Osteocyte (in vitro differentiated cells): ENCODE results near the gene GSTM3. TPM values are rescaled to one million over a fixed set of nuclear protein-coding genes. Genes with fewer than 3 reads are reported as not detected.
"Not testable (repeated sequence)": the region's sequence is repeated elsewhere in the genome, so short reads cannot be mapped to it uniquely, and the experiment has no call there.

ENCODE experiments used
- DNase-seq: peaks from one replicate; pipeline ENCODE4 v3.0.0; 2021; ENCODE audit warnings: mixed read lengths; ENCODE audit not compliant: unreplicated experiment; ENCODE audit errors: extremely low spot score
- H3K27ac Mint-ChIP-seq: one replicate; pipeline ENCODE4 v1.8.0; 2021; ENCODE audit warnings: mild to moderate bottlenecking, mixed read lengths; ENCODE audit not compliant: unreplicated experiment
- H3K27me3 Mint-ChIP-seq: one replicate; pipeline ENCODE4 v1.8.0; 2021; ENCODE audit warnings: mixed read lengths; ENCODE audit not compliant: unreplicated experiment
- H3K36me3 Mint-ChIP-seq: one replicate; pipeline ENCODE4 v1.8.0; 2021; ENCODE audit warnings: mixed read lengths; ENCODE audit not compliant: unreplicated experiment
- H3K4me1 Mint-ChIP-seq: one replicate; pipeline ENCODE4 v1.8.0; 2021; ENCODE audit warnings: mixed read lengths; ENCODE audit not compliant: unreplicated experiment
- H3K4me3 Mint-ChIP-seq: one replicate; pipeline ENCODE4 v1.8.0; 2021; ENCODE audit warnings: mild to moderate bottlenecking, moderate library complexity, mixed read lengths; ENCODE audit not compliant: unreplicated experiment
- H3K9me3 Mint-ChIP-seq: one replicate; pipeline ENCODE4 v1.8.0; 2021; ENCODE audit warnings: mixed read lengths; ENCODE audit not compliant: unreplicated experiment
- total RNA-seq: library from RNA; stranded (reverse); gene quantifications from 2 replicates; pipeline ENCODE4 v1.2.1, GENCODE V29; 2021
- TF ChIP-seq, protein P1 (sequence below): fragments of 200-600 bp; sonication (generic); IDR thresholded peaks from 2 replicates; pipeline ENCODE4 v1.5.0; 2021; ENCODE audit warnings: antibody characterized with exemption, mild to moderate bottlenecking, moderate library complexity

Gene GSTM3
- total RNA-seq, 1 donor from 2014 or later = 41.4 TPM

- H3K9me3 Mint-ChIP-seq = no peaks in the 10 kb centered on the region
- no peak for DNase-seq
- no peaks in the 10 kb centered on the region for H3K27me3 Mint-ChIP-seq
- TF ChIP-seq, protein P1, sequence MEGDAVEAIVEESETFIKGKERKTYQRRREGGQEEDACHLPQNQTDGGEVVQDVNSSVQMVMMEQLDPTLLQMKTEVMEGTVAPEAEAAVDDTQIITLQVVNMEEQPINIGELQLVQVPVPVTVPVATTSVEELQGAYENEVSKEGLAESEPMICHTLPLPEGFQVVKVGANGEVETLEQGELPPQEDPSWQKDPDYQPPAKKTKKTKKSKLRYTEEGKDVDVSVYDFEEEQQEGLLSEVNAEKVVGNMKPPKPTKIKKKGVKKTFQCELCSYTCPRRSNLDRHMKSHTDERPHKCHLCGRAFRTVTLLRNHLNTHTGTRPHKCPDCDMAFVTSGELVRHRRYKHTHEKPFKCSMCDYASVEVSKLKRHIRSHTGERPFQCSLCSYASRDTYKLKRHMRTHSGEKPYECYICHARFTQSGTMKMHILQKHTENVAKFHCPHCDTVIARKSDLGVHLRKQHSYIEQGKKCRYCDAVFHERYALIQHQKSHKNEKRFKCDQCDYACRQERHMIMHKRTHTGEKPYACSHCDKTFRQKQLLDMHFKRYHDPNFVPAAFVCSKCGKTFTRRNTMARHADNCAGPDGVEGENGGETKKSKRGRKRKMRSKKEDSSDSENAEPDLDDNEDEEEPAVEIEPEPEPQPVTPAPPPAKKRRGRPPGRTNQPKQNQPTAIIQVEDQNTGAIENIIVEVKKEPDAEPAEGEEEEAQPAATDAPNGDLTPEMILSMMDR = no peak
- no peaks in the 10 kb centered on the region for H3K36me3 Mint-ChIP-seq
- H3K4me1 Mint-ChIP-seq = no peaks in the 10 kb centered on the region
- no peak overlapping the region for H3K4me3 Mint-ChIP-seq
- no peak overlapping the region for H3K27ac Mint-ChIP-seq
Measured at GRCh38 chr1:109691759-109692158, 49.1 kb downstream of the GSTM3 start.

- TF ChIP-seq, protein P1 = no peak
- Mint-ChIP-seq H3K27ac (no peak overlapping the region), H3K9me3 (no peaks in the 10 kb centered on the region), H3K4me3 (no peak overlapping the region), H3K4me1 (no peaks in the 10 kb centered on the region), H3K27me3 (no peaks in the 10 kb centered on the region), H3K36me3 (no peaks in the 10 kb centered on the region)
- DNase-seq = no peak
Measured at GRCh38 chr1:109689844-109690405, 50.9 kb downstream of the GSTM3 start.

GRCh38 chr1:109687641-109688499 is 53.0 kb downstream of the GSTM3 start, which contains the start of gene GSTM1:
GSTM1 (plus strand) TSS chr1:109687817; CDS start chr1:109687874, 57 bp downstream.
- peak within 1 kb of the TSS; percentile 78 for H3K27ac Mint-ChIP-seq

DNA sequence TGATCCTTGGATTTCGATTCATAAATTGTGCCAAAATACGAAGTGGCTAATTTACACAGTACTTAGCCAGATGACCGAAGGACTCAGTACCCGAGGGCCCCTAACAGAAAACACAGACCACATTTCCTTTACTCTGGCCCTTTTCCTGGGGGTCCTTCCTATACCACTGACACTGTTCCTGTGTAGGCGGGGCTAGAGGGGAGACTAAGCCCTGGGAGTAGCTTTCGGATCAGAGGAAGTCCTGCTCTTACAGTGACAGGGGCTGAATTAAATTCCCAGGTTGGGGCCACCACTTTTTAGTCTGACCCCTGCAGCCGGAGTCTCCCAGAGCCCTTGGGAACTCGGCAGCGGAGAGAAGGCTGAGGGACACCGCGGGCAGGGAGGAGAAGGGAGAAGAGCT is 53.7 kb downstream of the GSTM3 start:
- Mint-ChIP-seq H3K4me3 (peak overlapping the region; percentile 58), H3K27ac (peak overlapping the region; percentile 78)
- not testable (repeated sequence) for H3K9me3 Mint-ChIP-seq, H3K36me3 Mint-ChIP-seq, H3K4me1 Mint-ChIP-seq, H3K27me3 Mint-ChIP-seq, DNase-seq

More at GRCh38 chr1:109687641-109688499, 53.0 kb downstream of the GSTM3 start, which contains the start of gene GSTM1:
- H3K36me3 Mint-ChIP-seq = no peaks in the 10 kb centered on the region
- H3K27me3 Mint-ChIP-seq = no peaks in the 10 kb centered on the region
- H3K4me3 Mint-ChIP-seq = peak within 1 kb of the TSS; percentile 61
- H3K4me1 Mint-ChIP-seq = no peaks in the 10 kb centered on the region
- H3K9me3 Mint-ChIP-seq = no peaks in the 10 kb centered on the region
- no peak for DNase-seq
- TF ChIP-seq, protein P1 = peak; percentile 23

GRCh38 chr1:109685890-109686289 is 54.9 kb downstream of the GSTM3 start:
- H3K4me3 Mint-ChIP-seq, H3K27ac Mint-ChIP-seq, H3K27me3 Mint-ChIP-seq, H3K9me3 Mint-ChIP-seq, H3K4me1 Mint-ChIP-seq, H3K36me3 Mint-ChIP-seq, DNase-seq: not testable (repeated sequence)

GRCh38 chr1:109685399-109685798 is 55.4 kb downstream of the GSTM3 start:
- H3K4me3 Mint-ChIP-seq, H3K9me3 Mint-ChIP-seq, H3K4me1 Mint-ChIP-seq, H3K36me3 Mint-ChIP-seq, H3K27me3 Mint-ChIP-seq, DNase-seq, H3K27ac Mint-ChIP-seq: not testable (repeated sequence)

- not testable (repeated sequence) for H3K27me3 Mint-ChIP-seq, DNase-seq, H3K27ac Mint-ChIP-seq, H3K4me3 Mint-ChIP-seq, H3K36me3 Mint-ChIP-seq, H3K9me3 Mint-ChIP-seq, H3K4me1 Mint-ChIP-seq
Measured at GRCh38 chr1:109684777-109685176, 56.1 kb downstream of the GSTM3 start.
